Ishikawa (cell line): Measurements from ENCODE around the gene LYPD3.
A peak's percentile ranks its signal among the peaks of the same experiment; 100 is the strongest.

Experiments used
- CREB1 ChIP-seq: IDR thresholded peaks from 2 replicates; pipeline ENCODE4 v1.6.1; 2012; ENCODE audit warnings: low read depth
- EP300 ChIP-seq: IDR thresholded peaks from 2 replicates; pipeline ENCODE4 v1.6.1; 2012; ENCODE audit warnings: borderline replicate concordance
- FOXM1 ChIP-seq: IDR thresholded peaks from 2 replicates; pipeline ENCODE4 v1.6.1; 2012; ENCODE audit warnings: low read depth, borderline replicate concordance
- NFIC ChIP-seq: IDR thresholded peaks from 2 replicates; pipeline ENCODE4 v1.6.1; 2012
- RAD21 ChIP-seq: IDR thresholded peaks from 2 replicates; pipeline ENCODE4 v1.6.1; 2012; ENCODE audit warnings: low read depth
- TAF1 ChIP-seq: IDR thresholded peaks from 2 replicates; pipeline ENCODE4 v1.6.1; 2012; ENCODE audit warnings: low read depth, mild to moderate bottlenecking
- TCF12 ChIP-seq: IDR thresholded peaks from 2 replicates; pipeline ENCODE4 v1.6.1; 2012; ENCODE audit warnings: low read depth
- TEAD4 ChIP-seq: IDR thresholded peaks from 2 replicates; pipeline ENCODE4 v1.6.1; 2012
- YY1 ChIP-seq: IDR thresholded peaks from 2 replicates; pipeline ENCODE4 v1.6.1; 2012; ENCODE audit warnings: low read depth
- ZBTB7A ChIP-seq: IDR thresholded peaks from 2 replicates; pipeline ENCODE4 v1.6.1; 2012; ENCODE audit warnings: low read depth
- TF ChIP-seq, protein P1 (sequence below): IDR thresholded peaks from 2 replicates; pipeline ENCODE4 v1.6.1; 2012
- TF ChIP-seq, protein P2 (sequence below): IDR thresholded peaks from 2 replicates; pipeline ENCODE4 v1.6.1; 2012; ENCODE audit warnings: low read depth, mild to moderate bottlenecking

DNA sequence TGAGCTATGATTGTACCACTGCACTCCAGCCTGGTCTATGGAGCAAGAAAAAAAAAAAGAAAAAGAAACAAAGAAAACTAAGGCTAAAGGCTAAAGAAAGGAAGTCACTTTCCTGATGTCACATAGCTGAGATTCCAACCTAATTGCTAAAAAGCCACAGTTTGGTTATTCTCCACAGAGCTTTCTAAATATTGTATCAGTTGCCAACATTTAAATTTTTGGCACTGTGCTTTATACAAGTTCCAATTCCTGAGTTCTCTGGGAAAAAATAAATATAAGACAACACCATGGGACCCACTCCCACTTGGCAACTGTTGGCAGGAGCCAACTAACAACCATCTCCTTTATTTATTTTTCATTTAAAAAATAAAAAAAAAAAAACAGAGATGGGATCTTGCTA is 11.2 kb upstream of the LYPD3 start:
- TF ChIP-seq CREB1 (no peak), NFIC (no peak), FOXM1 (no peak), EP300 (no peak), TCF12 (no peak), TAF1 (no peak), ZBTB7A (no peak), TEAD4 (peak; percentile 66), RAD21 (no peak), YY1 (no peak)
- TF ChIP-seq, protein P1, sequence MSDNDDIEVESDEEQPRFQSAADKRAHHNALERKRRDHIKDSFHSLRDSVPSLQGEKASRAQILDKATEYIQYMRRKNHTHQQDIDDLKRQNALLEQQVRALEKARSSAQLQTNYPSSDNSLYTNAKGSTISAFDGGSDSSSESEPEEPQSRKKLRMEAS: no peak
- TF ChIP-seq, protein P2, sequence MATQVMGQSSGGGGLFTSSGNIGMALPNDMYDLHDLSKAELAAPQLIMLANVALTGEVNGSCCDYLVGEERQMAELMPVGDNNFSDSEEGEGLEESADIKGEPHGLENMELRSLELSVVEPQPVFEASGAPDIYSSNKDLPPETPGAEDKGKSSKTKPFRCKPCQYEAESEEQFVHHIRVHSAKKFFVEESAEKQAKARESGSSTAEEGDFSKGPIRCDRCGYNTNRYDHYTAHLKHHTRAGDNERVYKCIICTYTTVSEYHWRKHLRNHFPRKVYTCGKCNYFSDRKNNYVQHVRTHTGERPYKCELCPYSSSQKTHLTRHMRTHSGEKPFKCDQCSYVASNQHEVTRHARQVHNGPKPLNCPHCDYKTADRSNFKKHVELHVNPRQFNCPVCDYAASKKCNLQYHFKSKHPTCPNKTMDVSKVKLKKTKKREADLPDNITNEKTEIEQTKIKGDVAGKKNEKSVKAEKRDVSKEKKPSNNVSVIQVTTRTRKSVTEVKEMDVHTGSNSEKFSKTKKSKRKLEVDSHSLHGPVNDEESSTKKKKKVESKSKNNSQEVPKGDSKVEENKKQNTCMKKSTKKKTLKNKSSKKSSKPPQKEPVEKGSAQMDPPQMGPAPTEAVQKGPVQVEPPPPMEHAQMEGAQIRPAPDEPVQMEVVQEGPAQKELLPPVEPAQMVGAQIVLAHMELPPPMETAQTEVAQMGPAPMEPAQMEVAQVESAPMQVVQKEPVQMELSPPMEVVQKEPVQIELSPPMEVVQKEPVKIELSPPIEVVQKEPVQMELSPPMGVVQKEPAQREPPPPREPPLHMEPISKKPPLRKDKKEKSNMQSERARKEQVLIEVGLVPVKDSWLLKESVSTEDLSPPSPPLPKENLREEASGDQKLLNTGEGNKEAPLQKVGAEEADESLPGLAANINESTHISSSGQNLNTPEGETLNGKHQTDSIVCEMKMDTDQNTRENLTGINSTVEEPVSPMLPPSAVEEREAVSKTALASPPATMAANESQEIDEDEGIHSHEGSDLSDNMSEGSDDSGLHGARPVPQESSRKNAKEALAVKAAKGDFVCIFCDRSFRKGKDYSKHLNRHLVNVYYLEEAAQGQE: no peak
